GM21786 (cell line): ENCODE results near the gene ZDHHC21.
A peak's percentile ranks its signal among the peaks of the same experiment; 100 is the strongest.

Experiments used
- ATAC-seq: cut with Tn5 transposase; IDR thresholded peaks from one replicate; pipeline ENCODE4 v1.9.1; 2021; ENCODE audit not compliant: unreplicated experiment

ZDHHC21 gene, protein sequence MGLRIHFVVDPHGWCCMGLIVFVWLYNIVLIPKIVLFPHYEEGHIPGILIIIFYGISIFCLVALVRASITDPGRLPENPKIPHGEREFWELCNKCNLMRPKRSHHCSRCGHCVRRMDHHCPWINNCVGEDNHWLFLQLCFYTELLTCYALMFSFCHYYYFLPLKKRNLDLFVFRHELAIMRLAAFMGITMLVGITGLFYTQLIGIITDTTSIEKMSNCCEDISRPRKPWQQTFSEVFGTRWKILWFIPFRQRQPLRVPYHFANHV

GRCh38 chr9:14693251-14693861, at the start of gene ZDHHC21:
TSS of gene ZDHHC21 (minus strand) at chr9:14693432. CDS start at chr9:14674340, 19,092 bp downstream.
- ATAC-seq = peak; percentile 74

- peak; percentile 99 for ATAC-seq
These were observed 48.1 kb upstream of the ZDHHC21 start for GRCh38 chr9:14741369-14741768.

- no peak for ATAC-seq
These were observed 39.9 kb upstream of the ZDHHC21 start for GRCh38 chr9:14733133-14733532.

DNA sequence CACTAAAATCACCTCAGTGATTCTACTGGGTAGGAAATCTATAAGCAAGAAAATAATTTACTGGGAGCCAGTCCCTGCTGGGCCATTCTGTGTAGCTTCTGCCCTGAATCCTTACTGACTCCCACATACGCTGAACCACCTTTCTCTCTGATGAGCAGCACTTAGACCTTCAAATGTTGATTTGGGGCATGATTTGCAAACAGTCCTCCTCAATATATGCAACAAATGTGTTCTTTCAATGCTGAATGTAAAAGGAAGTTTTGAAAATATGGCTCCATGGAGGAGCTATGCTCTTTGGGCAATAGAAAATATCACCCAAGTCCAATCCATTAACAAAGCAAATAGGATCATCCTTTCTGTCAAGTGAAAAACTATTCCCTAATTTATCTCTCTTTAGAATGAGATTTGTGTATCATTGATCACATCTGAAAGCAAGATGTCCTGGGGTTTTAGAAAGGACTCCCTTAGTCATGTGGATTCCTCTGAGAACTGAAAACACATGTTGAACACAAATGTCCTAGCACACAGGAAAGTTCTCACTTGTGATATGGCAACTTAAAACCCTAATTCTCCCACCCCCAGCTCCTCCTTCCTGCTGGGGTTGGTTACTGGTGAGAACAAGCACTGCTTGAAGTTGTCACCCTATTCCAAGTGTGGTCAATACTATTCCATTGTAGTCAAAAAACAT, 38.2 kb upstream of the ZDHHC21 start:
- no peak for ATAC-seq

DNA sequence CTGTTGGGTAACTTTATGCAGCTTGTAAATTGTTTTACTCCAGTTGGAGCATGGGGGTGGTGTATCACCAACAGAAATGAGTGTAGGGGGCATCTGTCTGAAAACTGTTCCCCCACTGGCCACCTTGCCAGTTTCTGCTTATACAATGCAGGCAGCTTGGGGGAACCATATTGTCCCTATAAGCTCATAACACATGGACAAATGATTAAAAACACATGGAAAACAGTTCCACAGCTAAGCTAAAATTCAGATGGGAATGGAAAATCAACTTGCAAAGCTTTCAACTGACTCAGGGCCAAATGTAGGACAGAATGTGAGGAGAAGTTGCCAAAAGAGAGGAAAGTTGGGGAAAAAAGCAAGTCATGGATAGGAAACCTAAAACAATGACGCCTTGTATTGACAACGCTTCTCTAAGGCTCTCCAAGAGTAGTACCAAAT, 37.2 kb upstream of the ZDHHC21 start:
- ATAC-seq = no peak

DNA sequence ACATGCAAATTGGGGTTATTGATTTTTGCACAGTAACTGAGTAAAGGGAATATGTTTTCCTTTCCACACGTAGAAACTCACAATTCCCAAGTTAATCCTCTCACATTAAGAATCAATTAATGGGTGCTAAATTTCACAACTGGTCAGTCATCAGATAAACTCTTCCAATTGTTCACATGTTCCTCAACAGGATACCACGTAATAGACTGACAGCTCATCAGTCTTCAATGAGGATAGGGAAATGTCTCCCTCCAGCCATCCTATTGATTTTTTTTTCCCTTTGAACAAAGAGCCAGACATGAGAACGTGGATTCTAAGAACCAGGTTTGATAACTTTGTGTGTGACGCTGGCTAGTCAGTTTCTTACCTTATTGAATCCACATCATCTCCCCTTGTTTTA, 30.1 kb upstream of the ZDHHC21 start:
- no peak for ATAC-seq

DNA sequence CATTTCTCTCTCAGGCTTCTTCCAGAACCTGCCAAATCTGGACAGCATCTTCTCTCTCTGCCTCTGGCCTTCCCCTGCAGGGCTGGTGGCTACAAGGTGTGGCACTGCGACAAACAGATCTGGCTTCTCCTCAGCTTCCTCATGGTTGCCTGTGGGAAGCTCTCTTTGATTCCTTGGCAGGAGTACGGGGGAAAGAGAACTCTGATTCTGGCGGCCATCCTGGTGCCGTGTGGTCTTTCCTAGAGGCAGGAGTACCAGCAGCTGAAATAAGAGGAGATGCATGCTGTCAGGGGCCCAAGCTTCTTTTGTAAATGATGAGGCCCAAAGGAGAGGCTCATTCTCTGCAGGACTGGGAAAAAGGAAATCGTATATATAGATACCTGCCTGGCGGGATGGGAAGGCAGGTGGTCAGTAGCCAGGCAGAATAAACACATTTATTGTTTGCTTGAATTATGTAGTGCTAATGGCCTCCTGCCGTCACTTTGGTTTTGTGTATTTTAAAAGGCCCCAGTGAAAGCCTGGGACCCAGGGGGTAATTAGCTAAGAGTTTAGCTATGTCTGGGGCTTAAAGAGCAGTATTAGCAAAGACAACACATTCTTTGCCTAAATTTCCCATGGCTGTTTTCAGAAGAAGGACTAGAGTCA, 29.3 kb upstream of the ZDHHC21 start, which contains the start of gene CER1:
TSS of gene CER1 (minus strand) at position 343 of the 645 bp plus-strand sequence. CDS start at position 282, 61 bp downstream.
- ATAC-seq = no peak

DNA sequence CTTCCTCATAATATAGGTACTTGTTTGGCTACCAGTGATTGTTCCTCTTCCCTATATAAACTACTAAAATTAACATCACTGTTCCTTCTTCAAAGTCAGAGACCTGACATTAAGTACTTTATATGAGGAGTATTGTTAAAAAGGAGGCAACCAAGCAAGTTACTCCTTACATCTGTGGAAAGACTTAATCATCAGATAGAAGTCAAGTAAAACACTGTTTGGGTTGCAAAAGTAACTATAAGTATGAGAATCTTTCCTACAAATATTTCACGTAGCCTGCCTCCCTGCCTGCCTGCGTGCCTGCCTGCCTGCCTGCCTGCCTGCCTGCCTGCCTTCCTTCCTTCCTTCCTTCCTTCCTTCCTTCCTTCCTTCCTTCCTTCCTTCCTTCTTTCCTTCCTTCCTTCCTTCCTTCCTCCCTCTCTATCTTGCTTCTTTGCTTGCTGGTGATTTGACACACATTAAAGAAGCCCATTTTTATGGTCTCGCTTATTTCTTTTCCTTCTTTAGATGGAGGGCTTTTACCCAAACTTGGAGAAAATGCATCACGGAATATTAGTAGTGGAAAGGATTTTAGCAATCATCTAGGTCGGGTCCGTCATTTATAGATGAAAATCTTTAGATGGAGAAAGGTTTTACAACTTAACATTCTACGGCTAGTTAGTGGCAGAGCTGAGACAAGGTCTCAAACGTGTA, 26.1 kb upstream of the ZDHHC21 start:
- ATAC-seq = no peak

DNA sequence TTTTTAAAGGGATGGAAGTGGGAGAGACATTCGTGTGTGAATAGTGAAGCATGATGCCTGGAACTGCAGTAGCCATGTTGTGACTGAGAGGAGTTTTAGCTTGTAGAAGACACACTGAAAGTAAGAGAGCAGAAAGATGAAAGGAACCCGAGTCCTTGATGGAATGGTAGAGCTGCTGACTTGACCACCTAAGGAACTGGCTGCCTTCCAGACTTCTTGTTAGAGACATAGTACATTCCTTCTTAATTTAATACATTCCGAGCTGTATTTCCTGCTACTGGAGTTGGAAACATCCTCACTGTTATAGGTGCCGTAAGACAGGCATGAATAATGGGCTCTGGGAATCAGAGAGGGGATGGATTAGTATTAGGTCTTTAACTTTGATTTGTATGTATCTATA, 21.9 kb upstream of the ZDHHC21 start:
- no peak for ATAC-seq

- ATAC-seq = no peak
These were observed 20.0 kb upstream of the ZDHHC21 start for GRCh38 chr9:14713187-14713767.

GRCh38 chr9:14710804-14711203, 17.6 kb upstream of the ZDHHC21 start:
- ATAC-seq = no peak

GRCh38 chr9:14706530-14707140, 13.4 kb upstream of the ZDHHC21 start:
- ATAC-seq = peak; percentile 67

DNA sequence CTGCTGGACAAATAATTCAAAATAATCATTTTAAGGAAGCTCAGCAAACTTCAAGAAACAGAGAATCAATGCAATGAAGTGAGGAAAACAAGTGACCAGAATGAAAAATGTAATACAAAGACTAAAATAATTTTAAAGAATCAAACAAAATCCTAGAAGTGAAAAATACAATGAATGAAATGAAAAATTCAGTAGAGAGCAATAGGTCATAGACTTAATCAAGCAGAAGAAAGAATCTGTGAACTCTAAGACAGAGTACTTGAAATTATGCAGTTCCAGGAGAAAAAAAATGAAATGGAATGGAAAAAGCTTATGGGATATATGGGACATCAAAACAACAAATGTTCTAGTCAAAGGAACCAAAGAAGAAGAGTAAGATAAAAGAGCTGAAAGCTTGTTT, 11.8 kb upstream of the ZDHHC21 start:
- ATAC-seq = no peak

DNA sequence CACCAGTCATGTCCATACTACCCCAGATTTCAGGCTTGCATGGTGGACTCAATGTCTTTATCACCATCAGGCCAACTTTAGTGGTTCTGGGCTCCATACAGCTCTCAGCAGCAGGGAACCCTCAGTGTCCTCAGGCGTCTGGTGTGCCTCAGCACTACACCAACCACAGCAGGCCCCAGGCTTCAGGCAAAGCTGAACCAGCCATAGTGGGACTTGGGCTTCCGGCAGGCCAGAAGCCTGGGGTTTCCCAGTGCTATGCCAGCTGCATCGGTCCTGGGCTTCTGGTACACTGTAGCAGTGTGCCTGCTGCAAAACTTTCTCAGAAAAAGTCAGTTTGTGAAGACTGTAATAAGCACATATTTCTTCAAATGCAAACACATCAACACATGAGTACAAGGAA, 11.0 kb upstream of the ZDHHC21 start:
- no peak for ATAC-seq

DNA sequence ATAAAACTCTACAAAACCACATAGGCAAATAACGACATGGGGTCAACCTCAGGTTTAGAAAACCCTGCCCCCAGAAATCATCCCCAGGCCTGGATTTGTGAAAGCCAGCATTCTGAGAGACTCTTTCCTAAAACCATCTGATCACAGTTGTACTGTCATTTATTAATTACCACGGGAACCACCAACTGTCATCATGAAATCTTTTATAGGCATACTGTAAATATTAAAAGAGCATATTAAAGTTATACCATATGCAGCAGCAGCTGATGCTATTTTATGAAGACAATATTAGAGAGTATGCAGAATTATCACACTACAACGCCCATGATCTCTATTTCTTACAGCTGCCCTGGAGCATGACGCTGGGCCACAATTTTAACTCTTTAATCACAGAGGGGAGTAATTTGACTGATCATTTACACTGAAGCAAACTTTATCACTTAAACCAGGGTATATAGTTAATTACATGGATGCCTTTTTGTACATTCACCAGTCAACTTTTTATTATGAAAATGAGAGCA, 9.0 kb upstream of the ZDHHC21 start:
- no peak for ATAC-seq

DNA sequence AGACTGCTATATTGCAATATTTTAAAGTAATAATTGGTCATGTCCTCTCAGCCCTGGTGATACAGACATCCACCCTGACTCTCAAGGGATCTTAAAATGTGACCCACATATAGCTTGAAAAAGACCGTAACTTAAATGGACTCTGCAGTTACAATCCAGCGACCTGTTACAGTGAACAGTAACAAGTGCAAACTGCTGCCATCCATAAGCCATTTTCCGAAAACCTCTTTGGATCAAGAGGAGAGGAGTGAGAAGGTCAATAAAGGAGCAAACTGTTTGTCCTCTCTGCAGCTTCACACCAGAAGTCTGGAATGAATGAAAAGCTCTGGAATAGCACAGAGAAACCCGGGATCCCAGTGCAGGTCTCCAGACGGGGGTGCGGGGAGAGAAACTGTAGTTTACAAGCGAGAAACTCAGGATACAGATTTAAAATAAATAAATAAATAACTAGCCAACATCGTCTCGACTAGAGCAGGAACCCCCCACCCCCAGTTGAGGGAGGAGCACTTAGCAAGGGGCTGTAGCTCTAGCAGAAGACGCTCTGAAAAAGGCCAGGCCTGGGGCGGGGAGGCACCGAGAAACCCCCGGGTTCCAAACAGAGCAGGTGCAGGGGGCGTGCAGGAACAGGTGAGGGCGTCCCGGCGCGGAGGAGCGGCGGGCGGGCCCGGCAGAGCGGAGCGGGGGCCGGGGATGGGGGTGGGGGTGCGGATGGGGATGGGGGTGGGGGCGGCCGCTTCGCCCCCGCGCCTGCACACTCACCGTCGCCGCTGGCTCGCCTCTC, 572 bp downstream of the ZDHHC21 start:
- ATAC-seq = peak; percentile 33

GRCh38 chr9:14690948-14691730, 2.1 kb downstream of the ZDHHC21 start:
- ATAC-seq = no peak

DNA sequence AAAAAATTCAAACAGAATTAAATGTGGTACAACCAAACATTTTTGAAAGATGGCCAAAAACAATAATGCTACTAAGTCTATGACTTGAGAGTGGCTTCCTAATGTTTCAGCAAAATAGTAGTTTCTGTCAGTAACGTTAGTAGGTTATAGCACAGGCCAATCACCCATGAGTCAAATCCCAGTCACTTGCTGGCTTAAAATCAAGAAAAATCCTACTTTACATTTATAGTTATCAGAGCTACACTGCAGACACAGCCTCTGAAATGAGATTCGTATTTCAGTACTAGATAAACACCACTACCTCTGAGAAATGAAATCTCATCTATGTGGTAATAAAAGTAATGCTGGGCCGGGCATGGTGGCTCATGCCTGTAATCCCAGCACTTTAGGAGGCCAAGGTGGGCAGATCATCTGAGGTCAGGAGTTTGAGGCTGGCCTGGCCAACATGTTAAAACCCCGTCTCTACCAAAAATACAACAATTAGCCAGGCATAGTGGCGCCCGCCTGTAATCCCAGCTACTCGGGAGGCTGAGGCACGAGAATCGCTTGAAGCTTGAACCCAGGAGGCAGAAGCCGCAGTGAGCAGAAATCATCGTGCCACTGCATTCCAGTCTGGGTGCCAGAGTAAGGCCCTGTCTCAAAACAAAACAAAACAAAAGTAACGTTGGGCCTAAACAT, 6.1 kb downstream of the ZDHHC21 start:
- ATAC-seq = no peak
